IPS DF 6.9 (cell line): Measurements from ENCODE around the gene PPCDC.

Experiments used
- DNase-seq: peaks from one replicate; pipeline ENCODE4 v3.0.0-alpha.2; 2013; ENCODE audit warnings: low read depth, low spot score
- H3K27ac ChIP-seq: one replicate; pipeline ENCODE4 v1.5.1; 2013; ENCODE audit warnings: low read length, control low read depth
- H3K27me3 ChIP-seq: 2 replicates; pipeline ENCODE4 v1.6.1; 2013; ENCODE audit warnings: mild to moderate bottlenecking, low read length; ENCODE audit not compliant: control insufficient read depth, insufficient read depth
- H3K36me3 ChIP-seq: 2 replicates; pipeline ENCODE4 v1.6.1; 2013; ENCODE audit warnings: low read length; ENCODE audit not compliant: control insufficient read depth, insufficient read depth
- H3K4me1 ChIP-seq: 2 replicates; pipeline ENCODE4 v1.6.1; 2013; ENCODE audit warnings: low read length; ENCODE audit not compliant: control insufficient read depth, insufficient read depth
- H3K4me3 ChIP-seq: 2 replicates; pipeline ENCODE4 v1.5.1; 2013; ENCODE audit warnings: mild to moderate bottlenecking, low read length
- H3K9me3 ChIP-seq: 2 replicates; pipeline ENCODE4 v1.6.1; 2013; ENCODE audit warnings: low read length, inconsistent platforms; ENCODE audit not compliant: control insufficient read depth, insufficient read depth
- WGBS: extraction: QIAGEN DNeasy Blood & Tissue Kit; methylation state at CpG from one replicate; pipeline ENCODE4 v1.1.7; 2013; ENCODE audit warnings: mixed read lengths, missing lambda C conversion rate; ENCODE audit not compliant: insufficient read length, insufficient coverage; 5-methylcytosine and 5-hydroxymethylcytosine counted together

Gene PPCDC

DNA sequence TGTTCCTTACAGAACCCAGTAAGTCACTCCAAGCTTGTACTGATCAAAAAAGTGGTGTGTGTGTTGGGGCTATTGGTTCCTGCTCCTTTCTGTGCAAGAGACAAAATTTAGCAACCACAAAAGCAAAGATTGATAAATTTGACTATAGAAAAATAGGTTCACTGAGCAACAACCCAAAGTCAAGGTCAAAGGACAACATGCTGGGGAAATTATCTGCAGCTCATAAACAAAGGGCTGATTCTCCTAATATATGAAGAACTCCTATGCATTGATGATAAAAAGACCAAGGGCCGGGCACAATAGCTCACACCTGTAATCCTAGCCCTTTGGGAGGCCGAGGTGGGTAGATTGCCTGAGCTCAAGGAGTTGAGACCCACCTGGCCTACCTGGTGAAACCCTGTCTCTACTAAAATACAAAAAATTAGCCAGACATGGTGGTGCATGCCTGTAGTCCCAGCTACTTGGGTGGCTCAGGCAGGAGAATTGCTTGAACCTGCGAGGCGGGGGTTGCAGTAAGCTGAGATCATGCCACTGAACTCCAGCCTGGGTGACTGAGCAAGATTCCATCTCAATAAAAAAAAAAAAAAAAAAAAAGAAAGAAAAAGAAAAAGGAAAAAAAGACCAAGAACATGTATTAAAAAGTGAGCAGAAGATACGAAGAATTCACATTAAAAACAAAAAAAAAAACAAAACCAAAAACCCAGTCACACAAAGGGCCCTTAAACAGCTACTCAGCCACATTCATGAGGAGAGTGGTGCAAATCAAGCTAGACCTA lies 29.8 kb downstream of the PPCDC start:
- no CpG with 5 or more reads among the region's 5 CpGs for WGBS
- H3K27ac ChIP-seq, result no peak overlapping the region
- H3K4me1 ChIP-seq, result no peaks in the 10 kb centered on the region

DNA sequence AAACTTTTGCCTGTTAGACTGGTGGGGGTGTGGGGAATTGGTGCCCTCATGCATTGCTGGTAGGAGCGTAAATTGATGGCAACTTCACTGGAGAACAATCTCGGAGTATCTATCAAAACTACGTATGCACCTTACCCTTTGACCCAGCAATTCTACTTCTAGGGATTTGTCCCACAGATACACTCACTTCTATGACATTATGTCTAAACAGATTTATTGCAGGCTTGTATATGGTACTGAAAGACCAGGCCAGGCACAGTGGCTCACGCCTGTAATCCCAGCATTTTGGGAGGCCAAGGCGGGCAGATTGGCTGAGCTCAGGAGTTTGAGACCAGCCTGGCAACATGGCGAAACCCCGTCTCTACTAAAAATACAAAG lies 30.3 kb downstream of the PPCDC start:
- Histone ChIP-seq H3K4me3 (no peak overlapping the region), H3K9me3 (no peaks in the 10 kb centered on the region), H3K4me1 (no peaks in the 10 kb centered on the region), H3K27ac (no peak overlapping the region), H3K36me3 (no peaks in the 10 kb centered on the region), H3K27me3 (no peaks in the 10 kb centered on the region)
- WGBS, result no CpG with 5 or more reads among the region's 7 CpGs
- no peak for DNase-seq

More for the DNA sequence above, 29.8 kb downstream of the PPCDC start:
- no peak for DNase-seq
- H3K4me3 ChIP-seq, result no peak overlapping the region
- no peaks in the 10 kb centered on the region for H3K27me3 ChIP-seq
- no peaks in the 10 kb centered on the region for H3K9me3 ChIP-seq
- 0 out of 2 replicates have a peak, but pooled peaks cover 1% of the 10 kb centered on the region for H3K36me3 ChIP-seq

DNA sequence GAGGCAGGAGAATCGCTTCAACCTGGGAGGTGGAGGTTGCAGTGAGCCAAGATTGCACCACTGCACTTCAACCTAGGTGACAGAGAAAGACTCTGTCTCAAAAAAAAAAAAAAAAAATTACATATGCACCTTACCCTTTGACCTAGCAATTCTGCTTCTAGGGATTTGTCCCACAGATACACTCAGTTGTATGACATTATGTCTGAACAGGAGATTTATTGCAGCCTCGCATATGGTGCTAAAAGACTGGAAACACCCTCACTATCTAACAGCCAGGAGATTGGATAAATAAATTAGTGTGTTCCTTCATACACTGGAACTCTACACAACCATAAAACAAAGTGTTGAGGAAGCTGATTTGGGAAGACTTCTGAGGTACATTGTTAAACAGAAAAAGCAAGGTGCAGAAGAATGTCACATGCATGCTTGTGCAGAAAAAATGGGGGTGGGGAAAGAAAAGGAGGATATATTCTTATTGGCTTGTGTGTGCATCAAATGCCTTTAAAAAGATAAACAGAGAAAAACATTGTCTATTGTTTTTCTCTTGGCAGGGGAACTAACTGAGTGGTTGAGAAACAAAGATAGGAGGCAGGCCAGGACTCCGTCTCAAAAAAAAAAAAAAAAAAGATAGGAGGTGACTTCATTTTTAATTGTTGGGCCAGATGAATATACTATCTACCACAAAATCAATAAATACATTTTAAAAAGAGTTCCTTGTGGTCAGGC lies 30.9 kb downstream of the PPCDC start:
- WGBS, result no CpG with 5 or more reads among the region's 3 CpGs
- Histone ChIP-seq H3K36me3 (no peaks in the 10 kb centered on the region), H3K27ac (no peak overlapping the region), H3K27me3 (no peaks in the 10 kb centered on the region), H3K9me3 (no peaks in the 10 kb centered on the region), H3K4me3 (no peak overlapping the region), H3K4me1 (no peaks in the 10 kb centered on the region)
- DNase-seq, result no peak

DNA sequence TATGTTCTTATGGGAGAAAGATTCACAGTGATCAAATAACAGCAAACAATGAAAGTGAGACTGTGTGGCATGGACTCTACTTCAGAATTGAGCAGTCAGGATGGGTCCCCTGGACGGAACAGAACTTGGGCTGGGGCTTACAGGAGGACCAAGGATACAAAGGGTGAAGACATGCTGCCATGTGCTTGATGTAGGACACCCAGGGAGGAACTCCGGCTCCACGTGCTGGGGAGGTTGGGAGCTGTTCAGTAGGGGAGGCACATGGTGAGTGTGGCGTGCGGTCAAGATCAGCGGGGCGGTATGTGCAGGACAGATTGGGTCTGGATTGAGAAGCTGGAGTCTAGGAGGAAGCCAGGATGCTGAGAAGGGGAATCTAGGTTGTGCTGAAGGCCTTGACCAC lies 32.6 kb downstream of the PPCDC start:
- DNase-seq, result no peak
- no peak overlapping the region for H3K27ac ChIP-seq
- H3K4me3 ChIP-seq, result no peak overlapping the region
- WGBS, result no CpG with 5 or more reads among the region's 7 CpGs
- H3K9me3 ChIP-seq, result no peaks in the 10 kb centered on the region
- no peaks in the 10 kb centered on the region for H3K4me1 ChIP-seq
- no peaks in the 10 kb centered on the region for H3K27me3 ChIP-seq
- H3K36me3 ChIP-seq, result no peaks in the 10 kb centered on the region

DNA sequence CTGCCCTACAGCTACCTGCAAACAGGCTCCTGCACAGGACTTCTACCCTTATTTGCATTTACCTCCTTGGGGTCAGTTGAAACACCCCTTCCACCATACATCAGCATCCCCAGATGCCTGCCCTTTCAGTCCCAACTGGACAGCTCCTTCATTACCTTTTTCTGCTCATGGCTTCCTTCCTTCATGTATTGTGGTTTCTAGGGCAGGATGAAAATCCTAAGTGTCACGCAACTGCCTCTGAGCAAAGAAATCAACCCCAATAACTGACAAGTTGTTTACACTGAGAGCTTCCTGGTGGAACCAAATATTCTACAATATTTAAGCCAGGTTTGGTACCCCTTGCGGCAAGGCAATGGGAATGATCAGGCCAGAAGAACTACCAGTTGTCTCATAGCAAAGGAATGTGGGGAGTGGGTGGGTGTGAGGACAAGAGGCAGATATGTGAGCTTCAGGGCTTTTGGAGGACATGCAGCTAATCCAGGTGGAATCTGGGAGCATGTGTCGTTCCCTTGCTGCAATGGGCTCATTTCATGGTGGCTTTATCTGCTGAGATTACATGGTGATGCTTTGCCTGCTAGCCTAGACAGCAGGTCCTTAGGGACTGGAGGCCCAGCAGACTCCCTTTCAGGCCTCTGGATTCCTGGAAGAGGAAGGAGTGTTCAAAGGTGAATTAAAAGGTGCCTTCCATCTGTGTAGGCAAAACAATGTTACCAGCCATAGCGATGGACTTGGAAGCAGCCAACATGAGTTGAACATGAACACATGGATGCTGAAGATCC lies 34.9 kb downstream of the PPCDC start:
- DNase-seq, result no peak
- Histone ChIP-seq H3K4me3 (no peak overlapping the region), H3K4me1 (no peaks in the 10 kb centered on the region), H3K9me3 (no peaks in the 10 kb centered on the region), H3K36me3 (no peaks in the 10 kb centered on the region), H3K27ac (no peak overlapping the region), H3K27me3 (no peaks in the 10 kb centered on the region)
- WGBS, result no CpG with 5 or more reads among the region's 4 CpGs

DNA sequence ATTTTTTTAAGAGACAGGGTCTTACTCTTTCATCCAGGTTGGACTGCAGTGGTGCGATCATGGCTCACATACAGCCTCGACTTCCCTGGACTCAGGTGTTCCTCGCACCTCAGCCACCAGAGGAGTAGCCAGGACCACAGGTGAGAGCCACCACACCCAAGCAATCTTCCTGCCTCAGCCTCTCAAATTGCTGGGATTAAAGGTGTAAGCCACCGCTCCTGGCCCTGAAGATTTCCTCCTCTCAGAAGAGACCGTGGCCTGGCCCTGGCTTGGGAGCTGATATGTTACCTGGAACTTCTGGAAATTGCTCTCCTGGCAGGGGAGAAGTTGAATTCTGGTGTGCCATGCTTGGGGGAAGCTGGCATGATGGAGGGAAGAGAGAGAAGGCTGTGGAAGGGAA lies 36.2 kb downstream of the PPCDC start:
- H3K36me3 ChIP-seq, result no peaks in the 10 kb centered on the region
- no peak overlapping the region for H3K27ac ChIP-seq
- H3K27me3 ChIP-seq, result no peaks in the 10 kb centered on the region
- H3K4me3 ChIP-seq, result no peak overlapping the region
- WGBS, result no CpG with 5 or more reads among the region's 5 CpGs
- H3K4me1 ChIP-seq, result no peaks in the 10 kb centered on the region
- H3K9me3 ChIP-seq, result no peaks in the 10 kb centered on the region
- no peak for DNase-seq

DNA sequence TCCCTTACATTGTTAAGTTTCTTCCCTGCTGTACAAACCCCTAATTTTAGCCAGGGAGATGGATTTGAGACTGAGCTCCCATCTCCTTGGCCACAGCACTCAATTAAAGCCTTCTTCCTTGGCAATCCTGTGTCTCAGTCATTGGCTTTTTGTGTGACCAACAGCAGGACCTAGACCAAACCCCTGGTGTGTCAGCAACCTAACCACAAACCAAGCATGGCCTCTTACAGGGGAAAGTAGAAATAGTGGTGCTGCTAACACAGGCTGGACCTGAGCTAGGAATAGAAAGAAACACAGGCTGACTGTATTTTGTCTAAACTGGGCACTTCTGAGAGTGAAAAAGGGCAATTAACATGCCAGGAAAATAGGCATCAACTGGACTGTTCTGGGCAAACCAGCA lies 37.9 kb downstream of the PPCDC start:
- Histone ChIP-seq H3K27me3 (no peaks in the 10 kb centered on the region), H3K27ac (no peak overlapping the region), H3K36me3 (no peaks in the 10 kb centered on the region), H3K4me3 (no peak overlapping the region), H3K9me3 (no peaks in the 10 kb centered on the region), H3K4me1 (no peaks in the 10 kb centered on the region)
- no peak for DNase-seq

DNA sequence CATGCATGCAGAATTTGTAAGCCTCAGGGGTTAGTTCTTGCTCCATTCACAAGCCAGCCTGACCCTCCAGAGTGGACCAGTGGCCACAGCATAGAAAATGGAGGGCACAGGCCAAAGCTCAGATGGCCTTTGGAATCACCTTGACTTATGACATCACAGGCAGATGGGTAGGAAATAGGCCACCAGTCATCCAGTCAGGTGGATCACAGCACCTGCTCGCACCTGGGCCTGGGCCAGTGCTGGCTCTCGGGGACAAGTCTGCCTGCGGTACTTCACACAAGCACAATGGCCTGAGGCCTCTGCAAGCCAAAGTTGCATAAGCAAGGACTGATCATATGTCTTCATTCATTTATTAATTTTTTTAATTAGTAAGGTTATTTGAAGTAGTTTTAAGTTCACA lies 39.3 kb downstream of the PPCDC start:
- no peak for DNase-seq
- Histone ChIP-seq H3K4me3 (no peak overlapping the region), H3K9me3 (no peaks in the 10 kb centered on the region), H3K4me1 (no peaks in the 10 kb centered on the region), H3K36me3 (no peaks in the 10 kb centered on the region), H3K27ac (no peak overlapping the region), H3K27me3 (no peaks in the 10 kb centered on the region)
- no CpG with 5 or more reads among the region's 3 CpGs for WGBS

DNA sequence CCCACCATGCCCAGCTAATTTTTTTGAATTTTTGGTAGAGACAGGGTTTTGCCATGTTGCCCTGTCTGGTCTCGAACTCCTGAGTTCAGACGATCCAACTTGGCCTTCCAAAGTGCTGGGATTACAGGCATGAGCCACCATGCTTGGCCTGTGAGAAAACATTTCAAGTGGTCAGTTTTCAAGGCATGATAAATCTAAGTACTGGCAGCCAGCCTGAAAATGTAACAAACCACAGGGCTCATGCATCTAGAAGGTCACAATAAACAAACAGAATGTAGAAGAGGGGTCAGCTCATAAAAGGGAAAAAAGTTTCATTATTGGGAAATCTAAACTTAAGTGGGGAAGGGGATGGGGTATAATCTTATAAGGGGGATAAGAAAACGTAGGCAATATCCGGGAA lies 39.9 kb downstream of the PPCDC start:
- Histone ChIP-seq H3K9me3 (no peaks in the 10 kb centered on the region), H3K4me1 (no peaks in the 10 kb centered on the region), H3K36me3 (no peaks in the 10 kb centered on the region), H3K4me3 (no peak overlapping the region), H3K27me3 (no peaks in the 10 kb centered on the region), H3K27ac (no peak overlapping the region)
- WGBS, result no CpG with 5 or more reads among the region's 4 CpGs
- no peak for DNase-seq

DNA sequence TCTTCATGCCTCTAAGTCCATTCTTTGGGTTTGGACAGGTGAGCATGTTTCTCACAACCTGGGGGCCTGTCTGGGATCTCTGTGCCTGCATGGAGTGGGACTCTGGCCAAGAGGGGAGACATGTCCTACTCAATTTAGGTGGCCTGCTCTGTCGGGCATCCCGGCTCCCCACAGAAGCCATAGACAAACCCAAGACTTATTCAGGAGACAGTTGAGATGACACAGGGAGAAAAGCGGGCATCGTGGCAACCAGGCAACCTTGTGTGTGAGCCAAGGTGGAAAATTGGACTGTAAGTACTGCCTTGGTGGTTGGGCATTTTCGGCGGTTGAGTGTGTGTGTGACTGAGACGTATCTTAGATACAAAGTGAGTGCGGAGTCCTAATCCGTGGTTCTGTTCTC lies 40.5 kb downstream of the PPCDC start:
- no peak for DNase-seq
- no peaks in the 10 kb centered on the region for H3K4me1 ChIP-seq

More for the DNA sequence above, 40.5 kb downstream of the PPCDC start:
- H3K27ac ChIP-seq, result no peak overlapping the region
- no peaks in the 10 kb centered on the region for H3K36me3 ChIP-seq
- H3K4me3 ChIP-seq, result no peak overlapping the region
- no peaks in the 10 kb centered on the region for H3K27me3 ChIP-seq
- H3K9me3 ChIP-seq, result no peaks in the 10 kb centered on the region
- WGBS, result no CpG with 5 or more reads among the region's 9 CpGs
